HG03460 (cell line): ENCODE measurements around the gene DTL.

ENCODE experiments used
- ATAC-seq: cut with Tn5 transposase; IDR thresholded peaks from one replicate; pipeline ENCODE4 v1.9.1; 2021; ENCODE audit not compliant: unreplicated experiment

DTL gene

DNA sequence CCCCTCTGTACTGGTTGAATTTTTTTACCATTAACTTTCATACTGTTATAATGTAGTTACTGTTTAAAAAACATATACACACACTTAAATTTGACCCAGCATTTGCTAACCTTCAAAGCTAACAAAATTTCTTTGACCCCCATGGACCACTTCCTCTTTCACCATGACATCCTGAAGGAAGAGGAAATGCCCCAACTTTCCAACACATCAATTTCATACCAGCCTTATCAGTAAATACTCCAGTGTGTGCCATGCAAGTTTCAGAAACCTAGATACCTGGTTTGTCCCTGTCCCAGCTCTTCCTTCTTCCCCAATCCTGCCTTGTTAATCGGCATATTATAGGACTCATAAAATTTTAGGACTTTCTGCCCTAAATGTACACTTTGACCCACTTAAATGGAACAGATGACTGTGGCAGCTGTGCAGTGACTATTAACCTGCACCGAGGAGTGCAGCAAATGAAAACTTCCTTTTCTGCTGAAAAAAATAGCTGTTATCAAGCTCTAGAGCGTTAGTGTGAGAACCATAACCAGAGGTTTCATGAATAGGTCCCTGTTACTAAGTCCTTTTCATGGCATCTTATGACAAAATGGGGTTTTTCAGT lies 54.1 kb downstream of the DTL start:
- ATAC-seq, result no peak

DNA sequence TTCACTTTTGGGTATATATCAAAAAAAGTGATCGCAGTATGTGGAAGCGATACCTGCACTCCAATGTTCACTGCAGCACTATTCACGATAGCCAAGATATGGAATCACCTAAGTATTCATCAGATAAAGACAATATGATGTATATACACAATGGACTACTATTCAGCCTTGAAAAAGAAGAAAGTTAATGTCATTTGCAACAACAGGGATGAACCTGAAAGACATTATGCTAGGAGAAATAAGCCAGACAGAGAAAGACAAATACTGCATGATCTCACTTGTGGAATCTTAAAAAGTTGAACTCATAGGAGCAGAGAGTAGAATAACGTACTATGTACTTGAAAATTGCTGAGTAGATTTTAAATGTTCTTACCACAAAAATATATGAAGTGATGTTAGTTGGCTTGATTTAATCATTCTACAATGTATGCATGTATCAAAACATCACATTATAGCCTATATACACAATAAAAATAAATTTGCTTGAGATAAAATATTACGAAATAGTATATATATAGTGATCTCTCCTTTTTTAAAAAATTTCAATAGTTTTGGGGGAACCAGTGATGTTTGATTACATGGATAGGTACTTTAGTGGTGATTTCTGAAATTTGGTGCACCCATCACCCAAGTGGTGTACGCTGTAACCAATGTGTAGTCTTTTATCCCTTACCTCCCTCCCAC lies 56.0 kb downstream of the DTL start:
- no peak for ATAC-seq

DNA sequence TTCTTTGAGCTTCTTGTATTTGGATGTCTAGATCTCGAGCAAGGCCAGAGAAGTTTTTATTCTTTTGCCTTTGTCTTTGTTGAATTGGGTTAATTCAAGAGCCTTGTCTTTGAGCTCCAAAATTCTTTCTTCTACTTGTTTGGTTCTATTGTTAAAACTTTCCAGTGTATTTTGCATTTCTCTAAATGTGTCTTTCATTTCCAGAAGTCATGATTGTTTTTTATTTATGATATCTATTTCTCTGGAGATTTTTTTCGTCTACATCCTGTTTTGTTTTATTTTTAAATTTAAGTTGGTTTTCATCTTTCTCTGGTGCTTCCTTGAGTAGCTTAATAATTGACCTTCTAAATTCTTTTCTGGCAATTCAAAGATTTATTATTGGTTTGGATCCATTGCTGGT lies 61.8 kb downstream of the DTL start:
- ATAC-seq, result no peak

DNA sequence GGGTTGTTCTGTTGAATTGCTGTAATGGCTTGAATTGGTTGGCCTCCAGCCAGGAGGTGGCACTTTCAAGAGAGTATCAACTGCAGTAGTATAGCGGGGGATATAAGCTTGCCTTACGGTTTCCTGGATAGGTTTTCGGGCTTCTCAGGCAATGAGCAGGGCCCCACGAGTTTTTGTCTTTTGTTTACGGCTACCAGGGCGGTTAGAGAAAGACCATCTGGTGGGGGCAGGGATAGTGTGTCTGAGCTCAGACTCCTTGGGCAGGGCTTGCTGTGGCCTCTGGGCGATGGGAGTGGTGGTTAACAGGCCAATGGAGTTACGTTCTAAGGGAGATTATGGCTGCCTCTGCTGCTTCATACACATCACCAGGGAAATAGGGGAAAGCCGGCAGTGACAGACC lies 62.8 kb downstream of the DTL start:
- ATAC-seq, result no peak

DNA sequence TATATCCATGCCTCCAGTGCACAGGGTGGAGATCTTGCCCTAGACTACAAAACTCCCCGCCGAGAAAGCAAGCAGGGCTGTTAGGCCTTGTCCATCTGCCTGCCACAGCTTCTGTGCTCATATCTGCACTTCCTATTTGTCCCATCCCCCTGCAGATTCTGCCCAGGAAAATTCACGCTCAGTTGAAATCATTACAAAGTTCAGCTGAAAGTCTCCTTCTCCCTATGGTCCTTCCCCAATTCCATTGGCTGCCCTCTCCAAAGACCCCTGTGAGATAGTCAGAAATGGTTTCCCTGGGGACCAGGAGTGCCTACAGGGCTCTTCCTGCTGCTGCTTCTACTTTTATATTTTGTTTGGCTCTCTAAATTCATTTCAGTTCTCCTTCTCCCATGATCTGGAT lies 63.2 kb downstream of the DTL start:
- ATAC-seq, result no peak

DNA sequence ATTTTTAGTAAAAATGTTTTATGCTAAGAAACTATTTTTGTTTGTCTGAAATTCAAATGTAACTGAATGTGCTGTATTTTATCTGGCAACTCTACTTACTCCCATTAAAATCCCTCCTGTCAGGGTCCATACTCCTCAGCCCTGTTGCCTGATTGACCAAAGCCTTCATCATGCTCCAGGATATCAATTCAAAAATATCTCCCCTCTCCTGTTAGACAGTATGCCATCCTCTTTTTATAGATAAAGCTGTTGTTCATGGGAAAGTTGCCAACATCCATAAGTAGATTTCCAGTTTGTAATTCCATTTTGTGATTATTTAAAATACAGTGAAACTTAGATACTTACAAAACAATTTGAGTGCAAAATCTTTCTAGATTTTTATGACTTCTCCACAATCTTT lies 65.7 kb downstream of the DTL start:
- no peak for ATAC-seq

DNA sequence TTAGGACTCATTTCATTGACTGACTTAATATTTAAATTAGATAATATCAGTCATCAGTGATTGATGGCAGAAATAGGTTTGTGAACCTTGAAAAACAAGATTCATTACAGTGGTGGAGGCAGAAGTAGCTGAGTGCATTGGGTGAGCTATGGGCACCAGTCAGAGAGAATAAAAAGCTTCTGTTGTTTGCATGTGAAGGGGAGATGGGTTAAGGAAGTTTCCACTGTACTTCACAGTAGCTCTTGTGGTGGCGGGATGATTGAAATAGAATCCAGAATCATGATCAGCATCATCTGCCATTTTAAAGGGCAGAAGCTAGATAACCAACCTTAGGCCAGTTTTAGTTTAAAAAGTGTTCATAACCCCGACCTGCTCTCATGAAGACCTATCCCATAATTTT lies 66.2 kb downstream of the DTL start:
- ATAC-seq, result no peak

DNA sequence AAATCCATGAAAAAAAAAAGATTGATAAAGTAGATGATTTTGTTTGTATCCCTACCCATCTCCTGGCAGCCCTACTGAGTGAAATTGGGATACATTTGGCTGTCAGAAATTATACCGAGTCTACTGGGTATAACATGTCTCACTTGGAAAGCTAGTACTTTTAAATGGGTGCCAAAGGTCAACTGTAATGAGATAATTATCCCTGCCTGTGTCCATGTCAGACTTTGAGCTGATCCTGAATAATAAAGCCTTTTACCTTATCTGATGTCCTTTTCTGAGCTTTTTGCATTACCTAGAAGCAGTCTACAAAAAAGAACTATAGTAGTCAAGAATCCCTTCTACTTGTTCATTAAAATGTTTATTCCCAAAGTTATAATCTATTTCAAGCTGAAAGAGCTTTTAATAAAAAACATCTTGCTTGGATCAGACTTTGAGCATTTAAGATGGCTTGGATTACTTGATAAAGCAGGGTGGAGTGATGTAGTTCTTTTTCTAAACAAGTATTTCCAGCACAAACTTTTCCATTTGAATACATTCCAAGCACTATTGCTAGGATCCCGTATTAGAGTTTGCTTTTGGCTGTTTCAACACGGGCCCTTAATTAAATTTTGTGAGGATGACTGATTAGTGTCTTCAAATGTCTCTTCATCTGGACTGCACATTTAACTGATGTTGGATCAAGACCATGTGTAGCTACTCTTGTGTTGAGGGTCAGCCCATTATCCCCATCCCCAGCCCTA lies 69.2 kb downstream of the DTL start:
- no peak for ATAC-seq

DNA sequence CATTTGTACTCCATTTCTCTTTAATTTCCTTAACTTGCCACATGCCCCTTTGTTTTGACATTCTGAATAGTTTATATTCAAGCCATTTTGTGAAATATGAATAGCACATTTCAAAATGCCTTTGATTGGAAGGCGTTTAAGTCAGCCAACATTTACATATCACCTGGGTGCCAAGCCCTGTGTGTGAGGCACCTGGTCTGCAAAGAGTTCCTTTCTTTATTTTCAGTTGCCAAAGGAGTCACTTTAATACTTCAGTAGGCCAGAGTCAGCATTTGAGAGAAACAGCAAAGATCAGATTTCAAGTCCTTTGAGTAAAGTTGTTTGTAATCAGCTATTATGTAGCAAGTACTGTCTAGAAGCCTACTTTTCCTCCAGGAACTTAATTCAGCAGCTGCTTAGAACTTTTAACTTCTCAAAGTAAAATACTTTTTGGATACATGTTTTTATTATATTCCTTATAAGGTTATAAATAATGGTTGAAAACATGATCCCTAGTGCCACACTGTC lies 70.8 kb downstream of the DTL start:
- ATAC-seq, result no peak

DNA sequence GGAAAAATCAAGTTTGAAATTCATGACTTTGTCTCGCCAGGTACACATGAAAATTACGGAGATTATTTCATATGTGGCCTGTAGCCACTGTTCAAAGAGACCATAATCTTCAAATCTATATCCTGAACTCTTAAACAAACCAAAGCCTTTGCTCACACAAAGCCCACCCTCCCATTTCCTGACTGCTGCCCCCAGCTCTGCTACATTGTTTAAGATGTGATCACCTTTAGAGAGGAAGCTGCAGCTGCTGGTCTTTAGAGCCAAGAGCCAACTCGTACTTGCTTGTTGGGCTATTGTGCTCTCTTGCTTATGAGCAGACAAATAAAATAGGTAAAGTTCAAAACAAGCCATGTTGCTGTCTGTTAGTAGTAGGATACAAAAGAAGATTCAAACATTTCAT lies 71.9 kb downstream of the DTL start:
- ATAC-seq, result no peak

DNA sequence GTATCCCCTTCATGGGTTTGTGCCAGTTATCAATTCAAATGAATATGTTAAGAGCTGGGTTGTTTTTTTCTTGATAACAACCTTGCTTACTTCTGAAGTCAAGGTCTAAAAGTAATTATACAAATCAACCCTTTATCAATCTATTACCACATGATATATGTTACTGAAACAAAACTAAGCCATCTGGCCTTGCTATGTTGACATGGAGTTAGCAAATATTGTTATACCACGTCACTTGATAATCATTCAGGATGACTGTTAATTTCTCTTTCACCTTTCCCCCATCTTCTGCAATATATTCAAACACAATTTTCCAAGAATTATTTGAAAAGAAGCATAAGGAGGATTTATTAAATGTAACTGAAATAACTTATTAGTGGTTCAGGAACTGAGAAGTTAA lies 72.6 kb downstream of the DTL start:
- no peak for ATAC-seq

DNA sequence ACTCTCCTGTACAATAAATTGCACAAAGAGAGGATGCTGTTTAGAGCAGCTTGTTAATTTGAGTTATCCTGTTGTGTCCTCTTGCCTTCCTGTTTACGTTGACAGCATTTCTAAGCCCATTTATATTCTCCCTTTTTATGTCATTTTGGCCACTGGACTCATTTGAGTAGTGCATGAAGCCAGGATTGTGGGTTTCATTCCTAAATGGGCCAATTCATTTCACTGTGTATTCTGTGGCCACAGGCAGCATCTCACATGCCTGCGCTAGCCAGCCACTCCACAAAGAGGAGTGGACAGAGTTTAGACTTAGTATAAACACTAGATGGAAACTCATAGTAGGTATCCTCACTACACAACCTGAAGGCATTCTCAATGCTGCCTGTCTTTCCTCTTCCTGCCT lies 73.4 kb downstream of the DTL start:
- no peak for ATAC-seq

DNA sequence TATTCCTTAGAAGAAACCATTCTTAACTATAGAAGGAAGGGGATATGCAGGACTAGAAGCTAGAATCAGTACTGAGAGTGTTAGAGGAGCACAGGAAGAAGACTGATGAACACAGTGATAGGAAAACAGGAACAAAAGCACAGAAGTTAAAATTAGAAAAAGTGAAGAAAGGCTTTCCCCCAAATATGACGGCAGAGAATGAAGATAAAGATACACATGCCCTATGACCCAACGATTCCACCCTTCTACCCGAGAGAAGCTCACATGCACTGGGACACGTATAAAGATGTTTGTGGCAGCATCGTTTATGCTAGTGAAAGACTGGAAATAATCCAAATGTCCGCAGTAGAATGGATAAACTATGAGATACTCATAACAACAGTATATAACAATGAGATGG lies 74.2 kb downstream of the DTL start:
- no peak for ATAC-seq

DNA sequence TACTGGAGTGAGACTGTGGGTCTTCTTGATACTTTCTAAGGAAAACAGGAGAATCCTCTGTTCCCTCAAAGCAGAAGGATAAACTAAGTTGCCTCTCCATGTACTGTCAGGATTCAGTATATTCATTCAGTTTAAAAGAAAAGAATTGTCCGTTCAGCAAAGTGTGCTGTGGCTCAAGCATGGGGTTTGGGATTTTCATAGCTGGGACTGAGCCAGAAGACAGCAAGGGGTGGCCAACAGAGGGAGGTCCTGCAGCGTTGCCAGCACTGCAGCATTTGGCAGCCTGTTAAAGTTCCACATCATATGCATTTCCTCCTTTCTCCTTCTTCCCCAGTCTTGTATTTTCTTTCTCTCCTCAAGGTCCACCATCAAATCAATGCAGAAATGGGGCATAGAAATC lies 75.1 kb downstream of the DTL start:
- no peak for ATAC-seq

DNA sequence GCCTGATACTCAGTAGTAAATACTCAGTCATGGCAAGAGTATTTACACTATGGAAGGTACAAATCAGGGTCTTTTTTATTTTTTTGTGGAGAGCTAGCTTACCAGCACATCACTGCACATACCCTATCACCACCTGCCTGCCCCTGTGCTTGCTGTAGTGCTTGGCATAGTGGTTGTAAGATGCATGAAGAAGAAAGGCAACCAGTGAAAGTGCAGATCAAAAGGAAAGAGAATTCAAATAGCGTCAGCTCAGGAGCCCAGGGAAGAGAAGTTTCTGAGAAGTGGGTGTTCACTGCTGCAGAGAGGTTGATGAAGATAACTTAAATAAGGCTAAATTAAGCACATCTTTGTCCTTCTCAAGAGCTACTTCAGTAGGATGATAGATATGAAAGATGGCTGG lies 76.0 kb downstream of the DTL start:
- ATAC-seq, result no peak

DNA sequence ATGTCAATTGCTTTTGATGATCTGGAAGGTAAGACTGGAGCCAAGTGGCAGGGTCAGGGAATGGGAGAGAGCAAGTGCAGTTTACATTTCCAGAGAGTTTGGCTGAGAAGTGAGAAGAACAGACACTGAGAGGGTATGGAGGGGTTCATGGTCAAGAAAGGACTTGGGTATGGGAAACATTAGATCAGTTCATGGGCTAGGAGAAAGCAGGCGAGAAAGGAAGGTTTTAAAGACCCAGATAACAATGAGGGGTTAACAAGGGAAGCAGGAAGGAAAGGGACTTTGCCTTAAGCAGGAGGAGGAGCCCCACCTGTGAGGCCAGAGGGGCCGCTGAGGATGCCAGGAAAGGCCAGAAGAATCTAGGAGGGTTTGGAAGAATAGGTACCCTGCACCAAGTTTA lies 78.2 kb downstream of the DTL start:
- ATAC-seq, result no peak

DNA sequence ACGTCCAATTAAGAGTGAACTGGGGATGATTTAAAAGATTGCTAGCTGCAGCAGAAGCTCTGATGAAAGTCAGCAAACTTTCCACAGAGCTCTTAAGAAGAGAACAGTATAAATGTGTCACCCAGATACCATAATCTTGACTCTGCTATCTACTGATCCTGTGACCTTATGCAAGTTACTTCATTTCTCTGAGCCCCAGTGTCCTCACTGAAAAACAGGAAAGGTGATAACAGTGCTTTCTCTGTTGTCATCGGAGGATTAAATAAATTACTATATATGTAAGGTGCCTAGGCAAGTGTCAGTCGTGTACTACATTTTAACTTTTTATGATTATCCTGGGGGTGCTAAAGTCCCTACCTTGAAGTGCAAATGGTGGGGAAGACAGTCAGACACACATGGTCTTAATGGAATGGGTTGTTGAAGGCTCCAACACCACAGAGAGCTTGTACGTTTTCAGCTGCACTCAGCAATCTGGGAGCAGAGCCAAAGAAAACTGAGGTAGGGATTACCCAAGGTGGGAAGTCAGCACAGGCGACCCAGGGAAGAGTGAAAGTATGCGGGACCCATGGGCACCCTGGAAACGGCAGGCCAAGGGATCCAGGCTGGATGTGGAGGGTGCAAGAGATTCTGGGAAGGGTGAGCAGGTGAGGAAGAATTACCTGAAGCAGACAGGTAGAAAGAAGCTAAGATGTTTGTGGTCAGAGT lies 82.8 kb downstream of the DTL start:
- ATAC-seq, result no peak

DNA sequence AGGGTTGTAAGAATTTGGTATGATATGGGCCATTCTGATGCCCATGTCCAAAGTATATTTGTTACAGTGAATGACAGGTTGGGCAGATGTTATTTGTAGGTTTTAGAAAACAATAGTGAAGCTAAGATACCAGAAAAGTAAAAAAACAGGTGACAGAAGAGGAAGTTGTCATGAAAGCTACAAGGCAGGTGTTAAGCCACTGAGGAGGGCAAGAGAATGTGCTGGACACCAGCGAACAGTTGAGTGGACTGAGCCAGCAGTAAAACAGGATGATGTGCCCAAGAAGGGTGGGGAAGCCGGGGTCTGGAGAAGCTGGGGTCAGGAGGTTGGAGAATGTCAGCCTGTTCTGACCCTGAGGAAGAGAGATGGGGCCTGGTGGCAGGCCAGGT lies 83.3 kb downstream of the DTL start:
- ATAC-seq, result no peak

DNA sequence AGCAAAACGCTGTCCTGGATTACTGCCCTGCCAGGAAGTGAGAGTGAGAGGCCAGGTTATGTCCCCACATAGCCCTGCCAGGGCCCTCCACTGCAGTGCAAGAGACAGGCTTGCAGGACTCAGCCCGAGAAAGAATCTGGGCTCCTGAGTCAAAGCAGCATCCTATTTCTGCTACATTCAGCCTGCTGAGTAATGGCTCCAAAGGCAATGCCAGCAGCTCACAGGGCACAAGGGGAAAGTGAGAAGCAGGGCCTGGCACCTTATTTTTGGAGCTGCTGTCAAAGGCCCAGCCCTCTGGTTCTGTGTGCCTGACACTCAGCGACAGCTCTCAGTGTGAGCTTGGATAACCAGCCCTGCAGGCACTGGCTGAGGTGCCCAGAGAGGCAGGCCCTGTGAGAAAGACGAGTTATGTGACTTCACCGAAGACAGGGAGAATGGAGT lies 83.9 kb downstream of the DTL start:
- no peak for ATAC-seq

DNA sequence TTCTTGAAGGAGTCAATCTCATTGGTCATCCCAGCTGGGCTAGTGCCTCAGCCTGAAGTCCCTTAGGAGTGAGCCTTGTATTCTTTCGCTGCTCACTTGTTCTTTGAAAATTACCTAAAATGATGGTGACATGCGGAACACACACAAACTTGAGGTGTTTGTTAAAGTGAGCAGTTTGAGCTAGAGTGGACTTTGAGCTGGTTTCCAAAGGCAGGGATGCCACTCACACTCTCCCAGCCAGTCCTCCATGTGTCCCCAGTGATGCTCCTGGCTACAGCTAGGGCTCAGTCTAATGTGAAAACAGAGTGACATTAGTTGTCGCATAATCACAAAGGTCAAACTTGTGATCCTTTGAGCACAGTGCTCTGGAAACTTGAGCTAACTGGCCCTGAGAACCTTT lies 84.3 kb downstream of the DTL start:
- no peak for ATAC-seq

DNA sequence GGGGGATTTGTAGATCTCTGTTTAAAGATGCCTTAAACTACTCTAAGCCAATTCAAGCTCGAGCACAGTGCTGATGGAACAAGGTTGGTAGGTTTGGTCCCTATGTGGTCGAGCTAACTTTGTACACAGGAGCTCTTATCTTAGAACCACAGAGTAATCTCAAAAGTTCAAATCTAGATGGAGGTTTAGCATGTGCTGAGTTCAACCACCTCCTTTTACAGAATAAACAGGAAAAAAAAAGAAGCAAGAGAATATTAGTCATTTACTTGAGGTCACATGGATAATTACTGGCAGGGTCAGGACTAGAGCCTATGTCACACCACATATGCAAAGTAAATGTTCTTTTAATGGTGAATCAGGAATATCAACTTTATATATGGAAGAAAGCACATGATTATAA lies 86.2 kb downstream of the DTL start:
- no peak for ATAC-seq
